ENCODE results near the gene ARL14EPL. TPM values are rescaled to one million over a fixed set of nuclear protein-coding genes. Genes with fewer than 3 reads are reported as not detected.

ARL14EPL gene
- total RNA-seq: not detected
- long read RNA-seq, donor 1: 0 reads
- long read RNA-seq, donor 2: 0 reads

DNA sequence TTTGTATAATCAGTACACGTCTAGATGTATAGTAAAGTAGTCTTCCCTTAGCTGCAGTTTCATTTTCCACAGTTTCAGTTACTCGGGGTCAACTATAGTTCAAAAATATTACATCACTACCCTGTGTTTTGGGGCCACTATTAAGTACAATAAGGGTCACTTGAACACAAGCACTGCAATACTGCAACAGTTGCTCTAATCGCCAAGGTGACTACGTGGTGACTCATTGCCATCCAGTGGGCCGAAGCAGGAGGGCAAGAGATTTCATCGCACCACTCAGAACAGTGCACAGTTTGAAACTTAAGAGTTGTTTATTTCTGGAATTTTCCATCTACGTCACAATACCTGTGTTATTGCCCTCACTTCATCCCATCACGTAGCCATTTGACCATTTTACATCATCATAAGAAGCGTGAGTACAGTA is at the start of gene ARL14EPL:
Gene ARL14EPL, plus strand, starts transcription at position 379 of the 424 bp plus-strand sequence. CDS start 18,994 bp downstream, outside the sequence.
- DNase-seq (ENCODE audit: low spot score): no peak
- intact Hi-C loops (cut with DNase I): no loop called here

DNA sequence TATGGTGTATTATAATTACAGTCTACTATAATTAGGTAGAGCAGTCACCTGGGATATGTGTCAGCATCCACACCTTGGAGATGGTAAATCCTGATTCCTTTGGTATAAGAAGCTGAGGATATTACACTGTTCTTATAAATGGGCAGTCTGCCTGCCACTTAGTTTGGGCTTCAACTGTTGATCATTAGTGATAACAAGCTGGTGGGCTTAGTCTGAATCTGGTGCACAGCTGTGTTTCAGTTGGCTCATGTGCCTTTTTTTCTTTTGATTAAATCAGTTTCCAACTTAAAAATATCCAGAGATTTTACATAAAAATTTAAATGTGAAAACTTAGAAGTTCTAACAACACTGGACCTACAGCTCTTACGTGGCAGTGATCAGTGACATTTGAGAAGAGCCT is 48.8 kb upstream of the ARL14EPL start:
- intact Hi-C loops (cut with DNase I): no loop called here
- DNase-seq (ENCODE audit: low spot score): no peak

- intact Hi-C loops (cut with DNase I): no loop called here
- no peak for DNase-seq (ENCODE audit: low spot score)
Measured at GRCh38 chr5:115985802-115986757, 46.2 kb upstream of the ARL14EPL start.

DNA sequence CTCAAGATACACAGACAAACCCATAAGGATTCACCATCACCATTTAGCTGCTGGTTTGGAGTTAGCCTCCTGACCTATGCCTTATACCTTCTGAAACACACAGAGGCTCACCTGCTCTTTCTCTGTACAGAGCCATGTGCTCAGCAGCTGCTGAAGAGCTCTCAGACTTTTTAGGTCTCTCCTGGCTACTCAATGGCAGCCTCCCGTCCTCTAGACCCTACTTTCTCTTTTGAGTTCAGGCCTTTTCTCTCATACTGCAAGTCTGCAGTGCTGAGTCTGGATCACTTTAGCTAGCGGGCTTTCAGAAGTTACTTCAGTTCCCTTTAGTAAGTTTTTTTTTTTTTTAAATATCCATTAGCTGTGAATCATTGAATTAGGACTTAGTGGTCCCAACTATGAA is 44.3 kb upstream of the ARL14EPL start:
- intact Hi-C loops (cut with DNase I): no loop called here
- no peak for DNase-seq (ENCODE audit: low spot score)

DNA sequence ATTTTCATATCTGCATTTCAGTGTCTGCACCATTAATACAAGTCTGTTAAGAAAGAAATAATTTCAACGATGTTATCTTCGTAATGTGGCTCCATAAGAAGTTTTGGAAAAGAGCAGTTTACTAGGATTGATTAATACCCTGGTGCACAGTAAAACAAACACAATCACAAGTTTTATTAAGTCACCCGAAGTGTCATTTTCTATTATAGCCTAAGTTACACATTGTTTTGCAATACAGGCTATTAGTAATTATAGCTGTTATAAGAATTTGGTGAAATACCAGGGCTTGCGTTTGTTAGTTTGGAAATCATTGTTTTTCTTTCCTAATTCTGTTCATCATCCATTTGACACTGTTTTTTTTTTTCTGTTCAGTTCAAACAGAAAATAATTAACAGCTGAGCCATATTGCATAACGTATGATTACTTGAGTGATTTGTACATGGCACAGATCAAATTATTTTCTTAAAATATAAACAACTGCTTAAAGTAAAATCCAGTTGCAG is 39.4 kb upstream of the ARL14EPL start:
- intact Hi-C loops (cut with DNase I): no loop called here

GRCh38 chr5:115995351-115995750 is 36.9 kb upstream of the ARL14EPL start:
- no peak for DNase-seq (ENCODE audit: low spot score)
- intact Hi-C loops (cut with DNase I): no loop called here

More for the DNA sequence above, 39.4 kb upstream of the ARL14EPL start:
- DNase-seq (ENCODE audit: low spot score): no peak

DNA sequence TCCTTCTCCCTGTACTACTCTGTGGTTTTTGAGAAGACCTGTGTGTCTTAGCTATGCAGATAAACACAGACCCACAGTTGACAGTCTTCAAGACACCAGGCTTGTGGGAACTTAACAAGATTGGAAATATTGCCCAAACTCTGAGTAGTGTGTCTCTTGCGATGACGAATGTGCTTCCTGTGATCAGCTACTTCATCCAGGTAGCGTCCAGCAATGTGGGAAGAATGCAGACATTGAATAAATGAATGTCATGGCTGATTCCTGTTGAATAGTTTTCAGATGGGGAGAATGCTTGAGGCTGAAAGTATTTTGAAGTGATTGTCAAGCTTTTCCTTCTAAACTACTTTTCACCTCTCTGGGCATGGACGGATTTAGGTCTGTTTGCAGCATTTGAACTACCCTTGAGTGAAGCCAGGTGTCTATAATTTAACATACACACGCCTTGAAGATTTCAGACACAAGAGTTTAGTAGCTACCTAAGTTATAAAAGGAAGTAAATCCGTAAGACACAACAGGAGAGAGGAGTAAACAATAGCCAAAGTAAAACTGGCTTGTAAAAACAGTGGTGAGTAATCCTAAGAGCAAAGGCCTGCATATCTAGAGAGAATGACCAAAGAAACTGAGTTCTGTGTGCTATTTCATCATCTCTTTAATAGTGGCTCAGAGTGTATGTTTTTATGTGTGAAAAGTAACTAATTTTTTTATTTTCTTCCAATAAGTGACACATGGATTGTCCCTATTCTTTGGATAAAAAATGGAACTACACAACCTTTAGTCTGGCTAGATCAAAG is 30.0 kb upstream of the ARL14EPL start:
- intact Hi-C loops (cut with DNase I): no loop called here
- no peak for DNase-seq (ENCODE audit: low spot score)

DNA sequence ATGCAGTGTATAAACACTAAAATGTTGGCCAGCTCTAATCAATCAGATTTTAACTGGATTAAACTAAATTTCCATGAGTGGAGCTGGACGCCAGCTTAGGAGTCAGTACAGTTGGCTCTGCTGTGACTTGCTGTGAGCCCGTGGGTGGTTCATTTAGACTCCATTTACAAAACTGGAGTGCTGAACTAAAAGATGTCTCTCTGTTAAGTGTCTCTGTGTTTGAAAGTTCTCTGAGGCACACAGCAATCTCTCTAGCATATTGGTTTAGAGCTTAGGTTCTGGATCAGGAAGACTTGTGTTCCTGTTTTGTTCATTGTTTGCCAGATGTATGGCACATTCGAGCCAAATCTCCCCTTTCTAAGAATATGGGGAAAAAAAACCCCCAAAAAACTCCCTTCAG is 28.0 kb upstream of the ARL14EPL start:
- intact Hi-C loops (cut with DNase I): no loop called here

GRCh38 chr5:116009806-116010205 is 22.5 kb upstream of the ARL14EPL start:
- intact Hi-C loops (cut with DNase I): no loop called here
- no peak for DNase-seq (ENCODE audit: low spot score)

More for the DNA sequence above, 28.0 kb upstream of the ARL14EPL start:
- no peak for DNase-seq (ENCODE audit: low spot score)

DNA sequence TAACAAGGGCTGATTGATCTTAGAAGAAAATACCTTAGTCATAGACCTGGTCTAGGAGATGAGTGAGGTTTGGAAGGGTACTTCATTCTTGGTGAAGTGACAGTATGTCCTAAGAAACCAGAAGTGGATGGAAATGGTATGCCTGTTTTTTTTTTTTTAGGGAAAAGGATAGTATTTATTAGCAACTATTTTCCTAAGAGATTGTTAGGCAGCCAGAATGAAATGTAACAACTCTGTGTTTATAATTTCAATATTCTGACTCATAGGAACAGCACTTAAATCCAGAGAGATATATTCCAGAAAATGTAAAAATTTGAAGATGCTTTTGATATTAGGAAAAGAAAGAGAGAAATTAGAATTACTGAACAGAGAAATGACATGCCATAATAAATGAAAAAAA is 21.2 kb upstream of the ARL14EPL start:
- intact Hi-C loops (cut with DNase I): no loop called here
- no peak for DNase-seq (ENCODE audit: low spot score)

DNA sequence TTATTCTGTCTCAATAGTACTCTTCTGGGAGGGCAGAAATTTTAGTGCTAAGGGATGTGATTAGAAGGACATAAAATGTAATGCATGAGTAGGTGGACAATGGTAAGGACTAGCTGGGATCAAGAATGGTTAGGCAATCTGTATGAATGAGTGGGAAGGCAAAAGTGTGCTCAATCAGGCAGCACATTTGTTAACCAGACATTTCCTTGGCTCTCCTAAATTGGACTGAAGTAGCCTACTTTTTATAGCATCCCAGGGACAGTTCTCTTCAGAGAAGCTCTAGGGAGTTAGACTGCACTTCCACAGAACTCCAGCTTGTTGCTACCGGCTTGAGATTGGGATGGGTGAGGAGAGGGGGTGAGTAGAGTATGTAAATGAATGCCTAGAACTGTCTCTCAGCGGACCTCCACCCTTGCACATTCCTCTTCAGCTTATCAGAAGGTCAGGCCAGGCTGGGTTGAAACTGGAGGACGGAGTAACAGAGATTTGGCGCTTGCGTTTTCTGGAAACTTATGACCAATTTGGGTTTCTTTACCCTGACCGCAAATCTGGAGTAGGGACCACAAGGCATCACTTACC is 19.0 kb upstream of the ARL14EPL start:
- intact Hi-C loops (cut with DNase I): no loop called here
- DNase-seq (ENCODE audit: low spot score): no peak

- DNase-seq (ENCODE audit: low spot score): no peak
- intact Hi-C loops (cut with DNase I): no loop called here
Measured at GRCh38 chr5:116013936-116014335, 18.3 kb upstream of the ARL14EPL start.

DNA sequence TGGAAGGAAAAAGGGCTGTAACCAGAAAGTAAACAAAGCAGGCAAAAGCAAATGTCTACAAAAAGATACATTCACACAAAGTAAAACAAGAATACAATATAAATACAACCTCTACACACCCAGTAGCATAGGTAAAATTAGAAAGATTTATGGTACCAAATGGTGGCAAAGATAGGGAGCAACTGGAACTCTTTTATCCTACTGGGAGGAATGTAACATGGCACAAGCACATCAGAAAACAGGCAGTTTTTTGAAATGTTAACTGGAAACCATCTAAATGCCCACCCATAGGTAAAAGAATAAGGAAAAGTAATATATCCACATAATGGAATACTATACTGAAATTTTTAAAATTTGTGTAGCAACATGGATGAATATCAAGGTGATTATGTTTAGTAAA is 8.7 kb upstream of the ARL14EPL start:
- intact Hi-C loops (cut with DNase I): no loop called here

DNA sequence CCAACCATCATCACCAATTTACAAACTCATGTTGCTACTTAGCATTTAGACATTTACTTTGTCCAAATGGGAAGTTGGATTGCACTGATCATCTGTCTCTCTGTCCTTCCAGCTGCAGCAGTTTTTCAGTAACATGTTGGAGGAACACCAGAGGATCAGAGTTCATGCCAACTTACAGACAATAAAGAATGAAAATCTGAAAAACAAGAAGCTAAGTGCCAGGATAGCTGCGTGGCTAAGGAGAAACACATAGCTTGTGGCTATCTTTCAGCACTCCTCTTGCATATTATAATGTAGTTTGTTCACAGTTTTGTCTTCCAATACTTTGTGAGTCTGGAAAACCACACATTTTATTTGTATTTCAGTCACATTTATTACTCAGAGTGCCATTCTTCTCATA is 6.4 kb upstream of the ARL14EPL start:
- intact Hi-C loops (cut with DNase I): no loop called here
- DNase-seq (ENCODE audit: low spot score): no peak

More for the DNA sequence above, 8.7 kb upstream of the ARL14EPL start:
- no peak for DNase-seq (ENCODE audit: low spot score)

GRCh38 chr5:116032991-116033390 is 719 bp downstream of the ARL14EPL start:
- intact Hi-C loops (cut with DNase I): no loop called here
- DNase-seq (ENCODE audit: low spot score): no peak

DNA sequence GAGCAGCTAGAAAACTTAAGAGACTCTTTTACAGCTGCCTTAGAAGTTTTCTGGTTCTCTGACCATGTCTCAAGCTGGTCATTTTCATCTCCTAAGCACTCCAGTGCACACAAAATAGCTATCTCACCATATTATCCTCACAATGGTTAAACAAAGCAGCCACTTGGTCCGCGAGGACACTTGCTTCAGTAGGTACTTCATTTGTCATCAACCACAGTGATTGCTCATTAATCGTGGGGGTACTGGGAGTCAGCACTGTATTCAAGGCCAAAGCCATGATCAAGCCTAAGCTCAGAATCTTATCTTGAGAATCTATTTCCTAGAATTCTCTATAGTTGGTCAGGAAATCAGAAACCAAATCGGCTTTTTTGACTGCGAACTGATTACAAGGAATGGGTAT is 2.9 kb downstream of the ARL14EPL start:
- intact Hi-C loops (cut with DNase I): no loop called here
- DNase-seq (ENCODE audit: low spot score): no peak

GRCh38 chr5:116037236-116037822 is 5.1 kb downstream of the ARL14EPL start:
- DNase-seq (ENCODE audit: low spot score): no peak
- intact Hi-C loops (cut with DNase I): no loop called here

DNA sequence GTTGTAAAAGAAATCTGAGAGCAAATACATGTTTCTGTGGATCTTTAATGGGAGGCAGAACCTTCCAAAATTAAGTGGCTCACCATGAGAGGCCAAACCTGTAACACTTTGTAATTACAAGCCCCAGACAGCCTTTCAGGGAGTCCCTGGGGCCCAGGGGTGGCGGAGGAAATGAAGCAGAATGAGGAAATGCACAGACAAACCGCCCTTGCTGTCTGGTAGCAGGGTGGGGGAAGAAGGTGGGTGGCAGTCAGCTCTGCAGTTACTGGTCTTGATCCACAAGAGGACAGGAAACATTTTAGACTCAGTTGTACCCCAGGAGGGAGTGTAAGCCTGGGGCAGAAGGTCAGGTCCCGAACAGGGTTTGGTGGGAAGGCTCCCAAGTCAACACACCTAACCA is 6.5 kb downstream of the ARL14EPL start:
- intact Hi-C loops (cut with DNase I): loop anchor here in 1 of 2 donors (2.0 kb wide), 1 partner anchor 52 kb away; no protein-coding TSS in a partner anchor

GRCh38 chr5:116042375-116042774 is 10.1 kb downstream of the ARL14EPL start:
- no peak for DNase-seq (ENCODE audit: low spot score)
- intact Hi-C loops (cut with DNase I): no loop called here

More for the DNA sequence above, 6.5 kb downstream of the ARL14EPL start:
- no peak for DNase-seq (ENCODE audit: low spot score)
